Stomach (tissue), 9 donors: Measurements from ENCODE around the gene TMCO4. TPM values are rescaled to one million over a fixed set of nuclear protein-coding genes. Genes with fewer than 3 reads are reported as not detected.

Experiments
- DNase-seq, 2 donors: peaks; one replicate each; pipeline versions ENCODE4 v3.0.0 to v3.0.0-alpha.2; 2013 to 2019
- H3K27ac ChIP-seq, 5 donors: fragments of 200-600 bp in 4 of 5; sonication (generic) in 4 of 5; one replicate each; pipeline ENCODE4 v1.5.1; 2013 to 2019; ENCODE audit warnings: mild to moderate bottlenecking in 1 of 5, moderate library complexity in 1 of 5
- H3K27me3 ChIP-seq, 3 donors: fragments of 200-600 bp; sonication (generic); one replicate each; pipeline ENCODE4 v1.5.1; 2017 to 2019; ENCODE audit warnings: mixed run types in 1 of 3
- H3K36me3 ChIP-seq, 4 donors: fragments of 200-600 bp; sonication (generic); 1 replicate in 3 of 4; 2 replicates in 1 of 4; pipeline ENCODE4 v1.5.1; 2016 to 2019
- H3K4me1 ChIP-seq, 4 donors: fragments of 200-600 bp; sonication (generic); one replicate each; pipeline ENCODE4 v1.5.1; 2016 to 2019
- H3K4me3 ChIP-seq, 4 donors: fragments of 200-600 bp; sonication (generic) in 3 of 4; one replicate each; pipeline ENCODE4 v1.5.1; 2016 to 2019; ENCODE audit warnings: mild to moderate bottlenecking in 1 of 4
- H3K9me3 ChIP-seq, 4 donors: fragments of 200-600 bp; sonication (generic); one replicate each; pipeline ENCODE4 v1.5.1; 2016 to 2019
- CTCF ChIP-seq, 7 experiments: fragments of 450-650 bp in 4 of 7; fragments of 200-600 bp in 3 of 7; sonication (generic) in 3 of 7; IDR thresholded peaks; one replicate each; pipeline ENCODE4 v1.5.1; 2016 to 2019; ENCODE audit warnings: antibody characterized with exemption in 7 of 7, control low read depth in 2 of 7, mild to moderate bottlenecking in 1 of 7
- EP300 ChIP-seq: sonication (generic); formaldehyde crosslinking; IDR thresholded peaks from one replicate; pipeline ENCODE4 v1.6.1; 2017; ENCODE audit warnings: antibody characterized with exemption
- POLR2A ChIP-seq, 4 donors: fragments of 450-650 bp; IDR thresholded peaks; one replicate each; pipeline ENCODE4 v1.6.1; 2016; ENCODE audit warnings: antibody characterized with exemption in 4 of 4, control low read depth in 2 of 4, mild to moderate bottlenecking in 1 of 4, moderate library complexity in 1 of 4
- POLR2AphosphoS5 ChIP-seq, 3 donors: sonication (generic); formaldehyde crosslinking; IDR thresholded peaks; one replicate each; pipeline ENCODE4 v1.6.1; 2016; ENCODE audit warnings: antibody characterized with exemption in 3 of 3
- WGBS, 5 donors: extraction: QIAGEN DNeasy Blood & Tissue Kit in 3 of 5; methylation state at CpG; one replicate each; pipeline versions ENCODE4 v1.1.5 to v1.1.7; 2013 to 2018; 5-methylcytosine and 5-hydroxymethylcytosine counted together
- intact Hi-C: fragments of 100-400 bp; cut with DNase I; formaldehyde crosslinking; loops from one replicate; pipeline ENCODE4 v1.15.1; 2023; ENCODE audit warnings: low total_unique reads
- polyA plus RNA-seq, 3 donors: library from polyadenylated mRNA; stranded (reverse); fragments of 200-250 nt; gene quantifications; one replicate each; pipeline ENCODE4 v1.2.3, GENCODE V29; 2013
- total RNA-seq, 5 donors: library from RNA; depleted of rRNA; stranded (reverse); fragments of >200 nt; gene quantifications; one replicate each; pipeline versions ENCODE4 v1.1.0 to v1.2.3, GENCODE V29; 2014 to 2016
- donor health status: healthy with polysubstance abuse.
- donor health status: Bipolar disorder and iron deficiency.
- donor health status: healthy.

Gene TMCO4
- total and polyA plus RNA-seq, 8 donors, result 5.3 to 326 (median 24.2) TPM

GRCh38 chr1:19645411-19646251 is 154.1 kb downstream of the TMCO4 start:
- peak overlapping the region; percentile 82 to 96 (median 89) for H3K27ac ChIP-seq

GRCh38 chr1:19644681-19645410 is 154.9 kb downstream of the TMCO4 start:
- WGBS, 5 donors, result 1 to 5% (median 2%) methylated on average over 38 to 71 of the region's 71 CpGs
- Histone ChIP-seq H3K27me3 (peaks cover 0 to 27% (median 0%) of the 10 kb centered on the region in 3 donors), H3K27ac (peak overlapping the region; percentile 82 to 96 (median 89)), H3K4me3 (peak overlapping the region; percentile 73 to 77 (median 74)), H3K4me1 (peaks cover 52 to 78% (median 66%) of the 10 kb centered on the region in 4 donors), H3K36me3 (no peaks in the 10 kb centered on the region), H3K9me3 (no peaks in the 10 kb centered on the region)
- DNase-seq, result peak; percentile 42 to 72
- intact Hi-C loops, result loop anchor here (5.0 kb wide), 1 partner anchor 163 kb away; no protein-coding TSS in a partner anchor
- TF ChIP-seq POLR2AphosphoS5 (IDR thresholded peaks at IDR 0.05) (no peak), CTCF (IDR thresholded peaks at IDR 0.05) (no peak), EP300 (no peak), POLR2A (IDR thresholded peaks at IDR 0.05) (no peak)

More at GRCh38 chr1:19645411-19646251, 154.1 kb downstream of the TMCO4 start:
- WGBS, 5 donors, result 34 to 58% (median 48%) methylated on average over 24 to 30 of the region's 30 CpGs
- TF ChIP-seq POLR2A (IDR thresholded peaks at IDR 0.05) (no peak), CTCF (IDR thresholded peaks at IDR 0.05) (no peak), POLR2AphosphoS5 (IDR thresholded peaks at IDR 0.05) (no peak), EP300 (no peak)
- DNase-seq, result no peak
- no peaks in the 10 kb centered on the region for H3K36me3 ChIP-seq
- peaks cover 55 to 78% (median 68%) of the 10 kb centered on the region in 4 donors for H3K4me1 ChIP-seq
- intact Hi-C loops, result loop anchor here (5.0 kb wide), 1 partner anchor 163 kb away; no protein-coding TSS in a partner anchor
- H3K4me3 ChIP-seq, result peak overlapping the region; percentile 73 to 77 (median 74)
- no peaks in the 10 kb centered on the region for H3K9me3 ChIP-seq
- peaks cover 0 to 27% (median 0%) of the 10 kb centered on the region in 3 donors for H3K27me3 ChIP-seq

GRCh38 chr1:19644395-19644680 is 155.4 kb downstream of the TMCO4 start:
- intact Hi-C loops, result no loop called here
- peaks cover 0 to 27% (median 0%) of the 10 kb centered on the region in 3 donors for H3K27me3 ChIP-seq

More at GRCh38 chr1:19644395-19644680, 155.4 kb downstream of the TMCO4 start:
- Histone ChIP-seq H3K9me3 (no peaks in the 10 kb centered on the region), H3K27ac (peak overlapping the region; percentile 82 to 96 (median 89)), H3K36me3 (no peaks in the 10 kb centered on the region), H3K4me1 (peaks cover 48 to 77% (median 63%) of the 10 kb centered on the region in 4 donors), H3K4me3 (peak overlapping the region; percentile 73 to 77 (median 74))
- 0 to 1% (median 1%) methylated on average over 15 to 51 of the region's 51 CpGs; no CpG with 5 or more reads in 1 of the 5 donors for WGBS, 5 donors
- TF ChIP-seq POLR2A (IDR thresholded peaks at IDR 0.05) (no peak), CTCF (IDR thresholded peaks at IDR 0.05) (no peak), EP300 (no peak), POLR2AphosphoS5 (IDR thresholded peaks at IDR 0.05) (no peak)
- DNase-seq, result no peak
